Activated CD4-positive, CD25-positive, alpha-beta regulatory T cell treated with anti-CD3 and anti-CD28 coated beads, Interleukin-2, amount 50 U/mL, for 72 hours (primary cell): ENCODE data around the gene CACNA1C.
"Not testable (repeated sequence)": the region's sequence is repeated elsewhere in the genome, so short reads cannot be mapped to it uniquely, and the experiment has no call there.

Source experiments
- DNase-seq: peaks from one replicate; pipeline ENCODE4 v3.0.0; 2021

The CACNA1C gene

GRCh38 chr12:2467447-2468195 lies 414.8 kb downstream of the CACNA1C start:
- no peak for DNase-seq

GRCh38 chr12:2475984-2476383 lies 423.2 kb downstream of the CACNA1C start:
- no peak for DNase-seq

- DNase-seq, result no peak
Measured at GRCh38 chr12:2477009-2477766, 424.4 kb downstream of the CACNA1C start.

- DNase-seq, result no peak
Measured at GRCh38 chr12:2479851-2480535, 427.2 kb downstream of the CACNA1C start.

- DNase-seq, result no peak
Measured at GRCh38 chr12:2481346-2481745, 428.6 kb downstream of the CACNA1C start.

GRCh38 chr12:2481951-2482350 lies 429.2 kb downstream of the CACNA1C start:
- no peak for DNase-seq

- DNase-seq, result no peak
Measured at GRCh38 chr12:2482938-2483660, 430.3 kb downstream of the CACNA1C start.

- DNase-seq, result no peak
Measured at GRCh38 chr12:2483713-2484112, 430.9 kb downstream of the CACNA1C start.

- no peak for DNase-seq
Measured at GRCh38 chr12:2484141-2484776, 431.5 kb downstream of the CACNA1C start.

GRCh38 chr12:2485681-2486080 lies 432.9 kb downstream of the CACNA1C start:
- no peak for DNase-seq

GRCh38 chr12:2486796-2487195 lies 434.0 kb downstream of the CACNA1C start:
- DNase-seq, result no peak

GRCh38 chr12:2487278-2487677 lies 434.5 kb downstream of the CACNA1C start:
- DNase-seq, result no peak

GRCh38 chr12:2488131-2488530 lies 435.3 kb downstream of the CACNA1C start:
- DNase-seq, result no peak

GRCh38 chr12:2488596-2488995 lies 435.8 kb downstream of the CACNA1C start:
- no peak for DNase-seq

- DNase-seq, result no peak
Measured at GRCh38 chr12:2489275-2489674, 436.5 kb downstream of the CACNA1C start.

GRCh38 chr12:2490831-2491230 lies 438.0 kb downstream of the CACNA1C start:
- no peak for DNase-seq

- DNase-seq, result not testable (repeated sequence)
Measured at GRCh38 chr12:2491349-2491748, 438.6 kb downstream of the CACNA1C start.

- no peak for DNase-seq
Measured at GRCh38 chr12:2492236-2492635, 439.4 kb downstream of the CACNA1C start.

GRCh38 chr12:2493086-2493485 lies 440.3 kb downstream of the CACNA1C start:
- no peak for DNase-seq

- no peak for DNase-seq
Measured at GRCh38 chr12:2494486-2495192, 441.9 kb downstream of the CACNA1C start.

- no peak for DNase-seq
Measured at GRCh38 chr12:2495417-2496112, 442.8 kb downstream of the CACNA1C start.
